ENCODE results near the gene PRRT4.

Gene PRRT4

GRCh38 chr7:128373606-128374005 is 12.1 kb upstream of the PRRT4 start:
- no peak for DNase-seq (ENCODE audit: low spot score)

DNA sequence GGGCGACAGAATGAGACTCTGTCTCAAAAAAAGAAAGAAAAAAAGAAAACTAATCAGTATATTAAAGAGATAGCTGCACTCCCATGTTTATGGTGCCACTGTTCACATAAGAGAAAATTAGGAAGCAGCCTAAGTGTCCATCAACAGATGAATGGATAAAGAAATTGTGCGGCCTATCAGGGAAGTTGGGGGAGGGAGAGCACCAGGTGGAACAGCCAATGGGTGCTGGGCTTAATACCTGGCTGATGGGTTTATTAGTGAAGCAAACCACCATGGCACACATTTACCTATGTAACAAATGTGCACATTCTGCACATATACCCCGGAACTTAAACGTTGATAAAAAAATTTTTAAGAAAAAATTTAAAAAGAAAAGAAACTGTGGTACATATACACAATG is 9.0 kb upstream of the PRRT4 start:
- no peak for DNase-seq (ENCODE audit: low spot score)

DNA sequence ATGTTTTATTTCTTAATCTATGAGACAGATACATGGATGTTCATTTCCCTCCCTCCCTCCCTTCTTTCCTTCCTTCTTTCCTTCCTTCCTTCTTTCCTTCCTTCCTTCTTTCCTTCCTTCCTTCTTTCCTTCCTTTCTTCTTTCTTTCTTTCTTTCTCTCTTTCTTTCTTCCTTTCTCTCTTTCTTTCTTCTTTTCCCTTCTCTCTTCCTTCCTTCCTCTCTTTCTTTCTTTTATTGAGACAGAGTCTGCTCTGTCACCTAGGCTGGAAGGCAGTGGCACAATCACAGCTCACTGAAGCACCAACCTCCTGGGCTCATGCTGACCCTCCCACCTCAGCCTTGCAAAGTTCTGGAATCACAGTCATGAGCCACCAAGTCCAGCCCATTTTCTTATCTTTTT is 5.5 kb upstream of the PRRT4 start:
- DNase-seq (ENCODE audit: low spot score): no peak

DNA sequence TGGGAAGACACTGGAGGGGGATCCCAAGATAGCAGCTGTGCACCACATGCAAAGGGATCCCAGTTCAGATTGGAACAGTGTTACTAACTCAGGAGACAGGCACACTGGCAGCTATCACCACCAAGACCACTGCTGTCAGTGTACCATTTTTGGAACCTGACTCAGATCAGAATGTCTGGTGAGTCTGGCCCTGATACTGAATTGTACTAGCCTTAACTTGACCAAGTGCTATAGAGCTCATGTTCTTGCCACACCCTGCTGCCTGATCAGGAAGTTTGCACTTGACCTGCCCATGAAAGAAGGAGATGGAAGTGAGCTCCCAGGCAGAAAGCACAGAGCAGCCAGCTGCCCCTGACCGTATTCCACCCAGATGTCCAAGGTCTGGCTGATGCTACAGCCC is 4.8 kb upstream of the PRRT4 start:
- no peak for DNase-seq (ENCODE audit: low spot score)

GRCh38 chr7:128365432-128365831 is 3.9 kb upstream of the PRRT4 start:
- no peak for DNase-seq (ENCODE audit: low spot score)

DNA sequence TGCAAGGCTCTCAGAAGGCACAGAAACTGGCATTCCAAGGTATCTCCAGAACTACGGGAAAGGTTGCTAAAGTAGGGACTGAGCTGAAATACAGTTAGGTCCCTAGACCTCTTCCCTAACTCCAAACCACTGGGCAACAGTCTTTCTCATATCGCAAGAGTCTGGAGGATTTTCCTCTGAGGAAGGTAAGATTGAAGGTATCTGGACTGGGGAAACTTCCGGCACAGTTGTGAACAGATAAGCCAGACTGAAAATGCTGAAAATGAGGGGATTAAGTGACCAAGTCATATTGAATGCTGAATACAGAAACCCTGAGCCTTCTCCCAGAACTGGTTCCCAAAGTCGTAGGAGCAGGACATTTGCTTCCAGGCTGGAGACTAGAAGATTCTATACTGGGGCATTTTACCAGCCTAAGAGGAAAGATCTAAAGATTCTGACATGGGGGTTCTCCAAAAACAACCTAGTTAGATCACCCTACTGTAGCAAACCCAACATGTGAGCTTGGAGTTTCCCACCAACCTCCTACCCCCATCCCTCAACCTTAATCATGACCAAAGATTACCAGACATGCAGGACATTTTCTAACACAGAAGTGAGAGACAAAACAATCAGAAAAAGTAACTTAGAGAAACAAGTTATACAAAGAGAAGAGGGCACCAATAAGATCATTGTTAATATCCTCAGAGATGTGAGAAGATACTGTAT is 2.8 kb upstream of the PRRT4 start:
- DNase-seq (ENCODE audit: low spot score): no peak

GRCh38 chr7:128363261-128363721 is 1.8 kb upstream of the PRRT4 start:
- DNase-seq (ENCODE audit: low spot score): no peak

DNA sequence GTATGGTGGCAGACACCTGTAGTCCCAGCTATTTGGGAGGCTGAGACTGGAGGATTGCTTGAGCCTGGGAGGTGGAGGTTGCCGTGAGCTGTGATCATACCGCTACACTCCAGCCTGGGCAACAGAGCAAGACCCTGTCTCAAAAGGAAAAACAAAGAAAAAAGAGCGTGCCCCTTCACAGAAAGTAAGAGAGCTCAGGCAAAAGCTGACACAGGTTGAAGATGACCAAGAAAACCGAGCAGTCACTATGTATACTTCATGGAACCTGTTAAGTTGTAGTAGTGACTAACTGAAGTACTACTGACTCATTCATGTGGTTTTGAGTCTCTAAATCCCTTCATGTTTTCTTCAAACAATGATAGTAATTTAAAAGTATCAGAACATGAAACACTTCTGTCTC is 1.2 kb upstream of the PRRT4 start:
- no peak for DNase-seq (ENCODE audit: low spot score)

- DNase-seq (ENCODE audit: low spot score): no peak
Measured at GRCh38 chr7:128360359-128360678, 1.2 kb downstream of the PRRT4 start.

- no peak for DNase-seq (ENCODE audit: low spot score)
Measured at GRCh38 chr7:128359939-128360338, 1.6 kb downstream of the PRRT4 start.

DNA sequence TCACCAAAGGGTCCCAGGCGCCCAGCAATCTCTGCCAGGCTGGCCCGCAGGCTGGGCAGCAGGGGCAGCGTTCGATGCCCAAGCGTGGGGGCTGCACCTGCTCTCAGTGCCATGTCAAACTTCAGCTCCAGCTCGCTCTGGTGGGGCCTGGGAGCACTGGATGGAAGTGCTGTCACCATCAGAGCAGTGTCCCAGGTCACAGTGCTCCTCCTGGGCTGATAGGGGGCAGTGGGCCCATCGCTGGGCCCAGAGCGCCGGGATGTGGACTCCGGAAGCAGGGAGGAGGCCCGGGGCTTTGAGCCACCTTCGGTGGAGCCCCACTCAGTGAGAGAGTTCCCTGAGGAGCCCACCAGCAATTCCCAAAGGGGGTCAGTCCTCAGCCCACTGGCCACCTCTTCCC is 2.2 kb downstream of the PRRT4 start:
- DNase-seq (ENCODE audit: low spot score): no peak

GRCh38 chr7:128358233-128358632 is 3.3 kb downstream of the PRRT4 start:
- DNase-seq (ENCODE audit: low spot score): no peak

DNA sequence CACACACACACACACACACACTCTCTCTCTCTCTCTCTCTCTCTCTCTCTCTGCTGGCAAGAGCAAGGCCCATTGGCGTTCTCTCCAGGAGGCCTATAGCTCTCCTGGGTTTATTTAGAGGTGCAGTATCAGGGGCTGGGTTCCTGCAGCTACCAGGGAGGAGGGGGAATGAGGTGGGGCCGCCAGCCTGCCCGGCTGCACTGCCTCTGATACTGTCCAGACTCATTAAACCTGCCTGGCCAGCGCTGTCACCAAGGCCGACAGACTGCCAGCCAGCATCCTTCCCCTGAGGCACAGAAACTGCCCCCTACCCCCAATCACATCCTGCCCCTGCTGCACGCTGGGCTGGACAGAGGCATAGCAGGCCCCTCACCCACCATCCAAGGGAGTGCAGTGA is 4.3 kb downstream of the PRRT4 start:
- DNase-seq (ENCODE audit: low spot score): no peak

GRCh38 chr7:128356546-128357216 is 4.8 kb downstream of the PRRT4 start:
- DNase-seq (ENCODE audit: low spot score): no peak

- no peak for DNase-seq (ENCODE audit: low spot score)
Measured at GRCh38 chr7:128353610-128354009, 7.9 kb downstream of the PRRT4 start.

GRCh38 chr7:128353189-128353588 is 8.3 kb downstream of the PRRT4 start:
- no peak for DNase-seq (ENCODE audit: low spot score)

- DNase-seq (ENCODE audit: low spot score): no peak
Measured at GRCh38 chr7:128352636-128353035, 8.9 kb downstream of the PRRT4 start.

DNA sequence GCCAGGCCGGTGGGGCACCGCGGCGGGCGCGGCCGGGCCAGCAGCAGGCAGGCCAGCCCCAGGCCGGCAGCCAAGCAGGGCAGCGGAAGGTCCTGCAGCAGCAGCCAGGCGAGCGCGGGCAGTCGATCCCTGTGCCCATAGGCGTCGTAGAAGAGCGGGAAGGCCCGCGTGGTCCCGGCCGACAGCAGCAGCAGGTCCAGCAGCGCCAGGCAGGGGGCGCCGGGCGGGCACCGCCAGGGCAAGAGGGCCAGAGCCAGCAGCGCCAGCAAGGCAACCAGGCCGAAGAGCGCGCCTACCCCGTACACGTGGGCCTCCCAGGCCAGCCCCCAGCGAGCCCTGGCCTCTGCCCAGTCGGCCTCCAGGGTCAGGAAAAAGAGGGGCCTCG is 9.3 kb downstream of the PRRT4 start:
- DNase-seq (ENCODE audit: low spot score): no peak

GRCh38 chr7:128351296-128352152 is 10.0 kb downstream of the PRRT4 start:
- no peak for DNase-seq (ENCODE audit: low spot score)

DNA sequence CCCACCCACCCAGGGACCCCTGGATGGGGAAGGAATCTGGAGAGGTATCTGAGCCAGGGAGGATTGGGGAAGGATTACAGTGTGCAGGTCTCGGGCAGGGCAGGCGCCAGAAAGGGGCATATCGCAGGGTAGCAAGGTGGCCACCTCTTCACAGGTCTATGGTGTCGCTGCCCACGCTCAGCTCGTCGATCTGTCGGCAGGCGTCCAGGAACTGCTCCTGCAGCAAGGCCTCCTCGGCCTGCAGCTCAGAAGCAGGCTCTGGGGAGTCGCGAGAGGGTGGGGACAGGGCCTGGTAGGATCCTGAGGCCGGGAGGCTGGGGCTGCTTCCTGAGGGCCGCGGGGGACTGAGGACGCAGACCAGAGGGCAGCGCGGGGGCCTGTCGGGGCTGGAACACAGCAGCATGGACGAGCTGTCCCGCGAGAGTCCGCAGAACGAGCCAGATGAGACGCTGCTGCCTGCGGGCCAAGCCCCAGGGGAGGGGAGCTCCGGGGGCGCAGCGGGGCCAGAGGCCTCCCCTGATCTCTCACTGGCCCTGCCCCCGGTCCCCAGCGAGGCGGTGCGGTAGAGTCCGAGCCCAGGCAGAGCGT is 10.7 kb downstream of the PRRT4 start:
- no peak for DNase-seq (ENCODE audit: low spot score)

- DNase-seq (ENCODE audit: low spot score): no peak
Measured at GRCh38 chr7:128349466-128349825, 12.0 kb downstream of the PRRT4 start.

GRCh38 chr7:128347647-128348097 is 13.8 kb downstream of the PRRT4 start:
- DNase-seq (ENCODE audit: low spot score): no peak

DNA sequence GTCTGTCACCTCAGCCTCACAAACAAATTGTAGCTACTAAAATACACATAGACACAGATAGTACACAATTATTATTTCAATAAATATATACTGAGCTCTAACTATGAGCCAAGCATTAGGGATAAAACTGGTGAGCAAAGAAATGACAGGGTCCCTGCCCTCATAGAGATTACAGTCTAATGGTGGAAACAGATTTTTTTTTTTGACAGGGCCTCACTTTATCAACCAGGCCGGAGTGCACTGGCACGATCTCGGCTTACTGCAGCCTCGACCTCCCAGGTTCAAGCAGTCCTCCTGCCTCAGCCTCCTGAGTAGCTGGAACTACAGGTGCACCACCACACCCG is 17.1 kb downstream of the PRRT4 start:
- no peak for DNase-seq (ENCODE audit: low spot score)

Data from left forelimb (tissue), 1 donor.